Esophagus squamous epithelium (tissue), 4 donors: ENCODE results near the gene CALHM3.

Experiments used
- POLR2A ChIP-seq, 4 donors: fragments of 450-650 bp; IDR thresholded peaks; one replicate each; pipeline ENCODE4 v1.6.1; 2017; ENCODE audit warnings: antibody characterized with exemption in 4 of 4, mild to moderate bottlenecking in 4 of 4, moderate library complexity in 3 of 4
- TF ChIP-seq, protein P1 (sequence below), 6 experiments: fragments of 450-650 bp in 4 of 6; fragments of 200-600 bp in 2 of 6; sonication (generic) in 2 of 6; IDR thresholded peaks; one replicate each; pipeline ENCODE4 v1.5.1; 2016 to 2019; ENCODE audit warnings: antibody characterized with exemption in 6 of 6, mild to moderate bottlenecking in 4 of 6, moderate library complexity in 4 of 6

DNA sequence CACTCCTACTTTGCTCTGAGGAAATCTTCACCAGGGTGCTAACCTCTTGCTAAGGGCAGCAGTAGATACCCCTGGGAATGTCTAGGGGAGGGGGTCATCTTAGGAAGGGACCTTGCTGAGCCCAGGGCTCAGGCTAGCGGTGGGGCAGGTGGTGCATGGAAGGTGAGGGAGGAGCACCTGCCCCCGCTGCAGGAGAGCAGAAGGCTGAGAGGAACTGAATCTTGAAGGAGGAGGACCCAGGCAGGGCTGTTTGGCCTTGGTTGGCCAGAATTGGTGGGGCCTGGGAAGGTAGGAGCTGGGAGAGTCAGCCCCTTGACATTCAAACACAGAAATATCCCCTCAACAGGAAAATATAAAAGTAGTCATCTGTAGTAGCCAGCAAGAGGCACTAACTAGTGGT, 7.0 kb downstream of the CALHM3 start:
- TF ChIP-seq, protein P1, sequence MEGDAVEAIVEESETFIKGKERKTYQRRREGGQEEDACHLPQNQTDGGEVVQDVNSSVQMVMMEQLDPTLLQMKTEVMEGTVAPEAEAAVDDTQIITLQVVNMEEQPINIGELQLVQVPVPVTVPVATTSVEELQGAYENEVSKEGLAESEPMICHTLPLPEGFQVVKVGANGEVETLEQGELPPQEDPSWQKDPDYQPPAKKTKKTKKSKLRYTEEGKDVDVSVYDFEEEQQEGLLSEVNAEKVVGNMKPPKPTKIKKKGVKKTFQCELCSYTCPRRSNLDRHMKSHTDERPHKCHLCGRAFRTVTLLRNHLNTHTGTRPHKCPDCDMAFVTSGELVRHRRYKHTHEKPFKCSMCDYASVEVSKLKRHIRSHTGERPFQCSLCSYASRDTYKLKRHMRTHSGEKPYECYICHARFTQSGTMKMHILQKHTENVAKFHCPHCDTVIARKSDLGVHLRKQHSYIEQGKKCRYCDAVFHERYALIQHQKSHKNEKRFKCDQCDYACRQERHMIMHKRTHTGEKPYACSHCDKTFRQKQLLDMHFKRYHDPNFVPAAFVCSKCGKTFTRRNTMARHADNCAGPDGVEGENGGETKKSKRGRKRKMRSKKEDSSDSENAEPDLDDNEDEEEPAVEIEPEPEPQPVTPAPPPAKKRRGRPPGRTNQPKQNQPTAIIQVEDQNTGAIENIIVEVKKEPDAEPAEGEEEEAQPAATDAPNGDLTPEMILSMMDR (IDR thresholded peaks at IDR 0.05), result no peak
- TF ChIP-seq POLR2A (IDR thresholded peaks at IDR 0.05), result no peak
